ENCODE measurements around the gene TYW1. TPM values are rescaled to one million over a fixed set of nuclear protein-coding genes. Genes with fewer than 3 reads are reported as not detected.
"Not testable (repeated sequence)": the region's sequence is repeated elsewhere in the genome, so short reads cannot be mapped to it uniquely, and the experiment has no call there.

The TYW1 gene
- total RNA-seq, 1 donor, result 17.4 TPM

DNA sequence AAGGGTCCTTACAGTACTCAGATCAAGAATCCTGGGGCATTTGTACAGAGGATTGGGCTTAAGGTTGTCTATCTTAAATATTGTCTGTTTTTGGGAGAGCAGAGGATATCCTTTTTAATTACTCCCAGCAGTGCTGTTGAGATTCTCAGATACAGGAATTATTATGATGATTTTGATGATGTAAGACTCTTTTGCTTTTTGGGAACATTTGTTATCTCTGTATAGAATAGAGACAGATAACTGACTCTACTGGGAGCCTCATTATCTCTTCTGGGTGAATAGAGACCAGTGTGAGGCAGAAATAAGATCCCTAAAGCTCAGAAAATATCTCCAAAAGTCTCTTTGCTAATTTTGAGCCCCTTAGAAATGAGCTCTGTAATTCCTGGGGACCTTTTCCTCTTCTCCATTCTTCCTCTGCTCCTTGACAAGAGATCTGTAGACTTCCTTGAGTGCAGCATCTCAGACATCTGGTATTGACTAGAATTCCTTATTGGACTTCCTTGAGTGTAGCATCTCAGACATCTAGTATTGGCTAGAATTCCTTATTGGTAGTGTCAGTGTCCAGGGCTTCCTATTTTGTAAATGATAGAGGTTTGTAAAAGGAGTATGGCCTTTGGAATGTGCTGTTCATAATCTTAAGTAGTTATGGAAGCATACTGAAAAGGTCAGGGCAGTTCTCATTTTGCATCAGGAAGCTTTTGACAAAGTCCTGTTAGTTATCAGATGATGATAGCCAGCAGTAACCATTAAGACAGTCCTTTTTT lies 118.0 kb downstream of the TYW1 start:
- H3K4me3 ChIP-seq (ENCODE audit: low read length); H3K4me1 ChIP-seq (ENCODE audit: insufficient read depth, low read length); H3K27me3 ChIP-seq (ENCODE audit: insufficient read depth, low read length); H3K9me3 ChIP-seq (ENCODE audit: low read depth, low read length): not testable (repeated sequence)

DNA sequence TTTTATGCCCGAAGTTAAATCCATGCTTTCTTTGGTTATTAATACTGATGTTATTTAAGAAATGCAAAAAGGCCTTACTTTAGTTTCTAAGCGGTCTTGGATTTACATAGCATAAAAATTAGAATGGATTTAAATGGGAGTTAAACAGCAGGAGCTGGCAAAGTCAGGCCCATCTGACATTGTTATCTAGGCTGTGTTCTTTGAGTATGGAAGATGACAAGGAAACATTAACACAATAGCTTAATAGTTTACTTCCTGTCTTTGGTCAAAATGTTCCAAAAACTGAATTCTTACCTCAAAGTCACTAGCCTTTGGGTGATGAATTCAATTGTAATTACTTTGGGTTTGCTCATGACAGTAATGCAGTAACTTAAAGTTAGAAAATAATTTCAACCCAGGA lies 123.9 kb downstream of the TYW1 start:
- not testable (repeated sequence) for H3K9me3 ChIP-seq (ENCODE audit: low read depth, low read length); H3K4me3 ChIP-seq (ENCODE audit: low read length); H3K27me3 ChIP-seq (ENCODE audit: insufficient read depth, low read length); H3K4me1 ChIP-seq (ENCODE audit: insufficient read depth, low read length)

DNA sequence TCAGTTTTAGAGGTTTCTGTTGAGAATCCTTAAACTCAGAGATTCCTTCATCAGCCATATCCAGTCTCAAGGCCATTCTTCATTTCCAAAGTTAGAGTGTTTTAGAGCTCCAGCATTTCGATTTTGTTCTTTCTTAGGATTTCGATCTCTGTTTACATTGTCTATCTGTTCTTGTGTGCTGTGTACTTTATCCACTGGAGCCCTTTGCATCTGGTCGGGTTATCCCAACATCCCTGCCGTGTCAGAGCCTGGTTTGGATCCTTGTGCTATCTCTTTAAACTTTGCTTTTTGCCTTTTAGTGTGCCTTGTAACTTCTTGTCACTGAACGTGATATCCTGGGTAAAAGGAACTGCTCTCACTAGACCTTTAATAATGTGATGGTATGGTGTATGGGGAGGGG lies 131.6 kb downstream of the TYW1 start:
- not testable (repeated sequence) for H3K27me3 ChIP-seq (ENCODE audit: insufficient read depth, low read length); H3K4me3 ChIP-seq (ENCODE audit: low read length); H3K9me3 ChIP-seq (ENCODE audit: low read depth, low read length)
- peaks cover 14% of the 10 kb centered on the region for H3K4me1 ChIP-seq (ENCODE audit: insufficient read depth, low read length)

DNA sequence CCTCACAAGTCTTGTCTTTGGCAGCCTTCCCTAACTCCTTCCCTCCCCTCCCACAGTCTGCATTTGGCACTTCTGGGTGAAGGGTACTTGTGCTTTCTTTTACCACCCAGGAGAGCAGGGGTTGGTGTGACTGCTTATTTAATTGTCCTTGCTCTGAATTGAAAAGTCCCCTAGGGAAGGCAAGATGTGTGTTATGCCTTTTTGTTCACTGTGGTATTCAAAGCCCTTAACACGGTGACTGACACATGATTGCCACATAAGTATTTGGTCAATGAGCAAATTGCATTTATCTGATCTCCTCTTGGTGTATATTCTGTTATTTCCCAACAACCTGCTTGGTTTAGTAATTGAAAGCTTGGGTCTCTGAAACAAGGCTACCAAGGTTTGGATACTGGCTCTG lies 134.1 kb downstream of the TYW1 start:
- not testable (repeated sequence) for H3K27me3 ChIP-seq (ENCODE audit: insufficient read depth, low read length); H3K4me3 ChIP-seq (ENCODE audit: low read length); H3K9me3 ChIP-seq (ENCODE audit: low read depth, low read length)
- peaks cover 14% of the 10 kb centered on the region for H3K4me1 ChIP-seq (ENCODE audit: insufficient read depth, low read length)

DNA sequence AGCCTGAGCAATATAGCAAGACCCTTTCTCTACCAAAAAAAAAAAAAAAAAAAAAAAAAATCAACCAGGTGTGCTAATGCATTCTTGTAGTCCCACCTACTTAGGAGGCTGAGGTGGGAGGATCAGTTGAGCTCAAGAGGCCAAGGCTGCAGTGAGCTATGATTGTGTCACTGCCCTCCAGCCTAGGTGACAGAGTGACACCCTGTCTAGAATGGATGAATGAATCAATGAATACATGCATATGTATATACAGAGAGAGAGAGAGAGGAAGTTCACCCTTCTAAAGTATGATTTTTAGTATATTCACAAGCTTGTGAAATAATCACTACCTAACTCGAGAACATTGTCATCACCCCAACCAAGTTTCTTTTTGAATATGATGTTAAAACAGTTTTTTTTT lies 138.3 kb downstream of the TYW1 start:
- not testable (repeated sequence) for H3K4me1 ChIP-seq (ENCODE audit: insufficient read depth, low read length); H3K4me3 ChIP-seq (ENCODE audit: low read length); H3K9me3 ChIP-seq (ENCODE audit: low read depth, low read length); H3K27me3 ChIP-seq (ENCODE audit: insufficient read depth, low read length)

DNA sequence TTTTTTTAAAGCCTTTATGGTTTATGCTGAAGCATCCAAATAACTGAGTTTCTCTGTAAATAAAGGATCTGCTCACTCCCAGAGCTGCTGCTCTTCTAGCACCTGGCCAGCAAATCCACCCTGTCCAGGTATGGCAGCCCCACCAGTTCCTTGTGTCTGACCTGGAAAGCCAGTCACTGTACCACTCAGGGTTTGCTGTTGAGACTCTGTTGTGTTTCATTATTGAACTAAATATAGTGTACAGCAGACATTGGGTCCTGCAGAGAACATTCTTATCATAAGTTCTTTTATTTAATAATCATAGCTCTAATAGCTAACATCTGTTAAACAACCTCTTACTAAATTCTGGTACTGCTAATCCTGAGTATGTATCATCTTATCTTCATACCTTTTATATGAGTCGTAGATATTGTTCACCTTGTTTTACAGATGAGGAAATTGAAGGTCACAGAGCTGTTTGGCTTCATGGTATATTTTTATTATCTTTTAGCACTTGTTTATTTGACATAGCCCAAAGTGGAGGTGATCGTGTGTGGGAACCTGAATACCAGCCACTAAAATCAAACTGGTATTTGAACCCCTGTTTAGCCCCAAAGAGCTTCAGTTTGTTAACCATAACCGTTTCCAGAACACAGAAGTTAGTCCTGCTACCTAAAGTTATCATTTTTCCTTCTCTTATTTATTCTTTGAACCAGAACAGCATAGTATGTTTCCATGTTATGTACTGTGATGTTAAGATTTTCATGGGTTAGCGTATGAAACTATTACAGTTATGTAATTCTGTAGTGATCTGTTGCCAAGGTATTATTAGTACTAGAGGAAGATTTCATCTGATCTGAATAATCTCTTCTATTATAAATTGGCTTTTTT lies 139.2 kb downstream of the TYW1 start:
- H3K4me3 ChIP-seq (ENCODE audit: low read length); H3K4me1 ChIP-seq (ENCODE audit: insufficient read depth, low read length); H3K9me3 ChIP-seq (ENCODE audit: low read depth, low read length); H3K27me3 ChIP-seq (ENCODE audit: insufficient read depth, low read length): not testable (repeated sequence)

DNA sequence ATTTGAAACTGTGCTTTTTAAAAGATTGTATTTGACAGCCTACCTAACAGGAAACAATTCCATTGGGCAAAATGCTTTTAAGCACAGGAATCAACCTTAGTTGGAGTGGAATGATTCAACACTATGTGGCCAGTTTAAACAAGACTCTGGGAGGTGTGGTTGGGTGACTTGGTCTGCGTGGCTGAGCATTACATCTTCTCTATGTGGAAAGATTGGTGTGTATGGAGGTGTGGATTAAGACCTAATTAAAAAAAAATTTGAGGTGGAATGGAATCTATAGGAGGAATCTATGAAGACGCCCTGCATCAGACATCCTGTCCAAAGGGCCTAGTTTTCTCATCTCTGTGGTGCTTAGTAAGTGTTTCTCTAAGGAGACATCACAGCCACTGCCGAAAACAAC lies 140.9 kb downstream of the TYW1 start:
- not testable (repeated sequence) for H3K27me3 ChIP-seq (ENCODE audit: insufficient read depth, low read length); H3K4me1 ChIP-seq (ENCODE audit: insufficient read depth, low read length); H3K9me3 ChIP-seq (ENCODE audit: low read depth, low read length); H3K4me3 ChIP-seq (ENCODE audit: low read length)

DNA sequence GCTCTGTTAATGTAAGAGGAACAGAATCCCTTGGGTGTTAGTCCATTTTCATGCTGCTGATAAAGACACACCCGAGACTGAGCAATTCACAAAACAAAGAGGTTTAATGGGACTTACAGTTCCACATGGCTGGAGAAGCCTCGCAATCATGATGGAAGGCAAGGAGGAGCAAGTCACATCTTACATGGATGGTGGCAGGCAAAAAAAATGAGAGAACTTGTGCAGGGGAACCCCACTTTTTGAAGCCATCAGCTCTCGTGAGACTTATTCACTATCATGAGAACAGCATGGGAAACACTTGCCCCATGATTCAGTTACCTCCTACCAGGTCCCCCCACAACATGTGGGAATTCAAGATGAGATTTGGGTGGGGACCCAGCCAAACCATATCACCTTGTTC lies 143.2 kb downstream of the TYW1 start:
- not testable (repeated sequence) for H3K4me1 ChIP-seq (ENCODE audit: insufficient read depth, low read length); H3K4me3 ChIP-seq (ENCODE audit: low read length); H3K27me3 ChIP-seq (ENCODE audit: insufficient read depth, low read length)

DNA sequence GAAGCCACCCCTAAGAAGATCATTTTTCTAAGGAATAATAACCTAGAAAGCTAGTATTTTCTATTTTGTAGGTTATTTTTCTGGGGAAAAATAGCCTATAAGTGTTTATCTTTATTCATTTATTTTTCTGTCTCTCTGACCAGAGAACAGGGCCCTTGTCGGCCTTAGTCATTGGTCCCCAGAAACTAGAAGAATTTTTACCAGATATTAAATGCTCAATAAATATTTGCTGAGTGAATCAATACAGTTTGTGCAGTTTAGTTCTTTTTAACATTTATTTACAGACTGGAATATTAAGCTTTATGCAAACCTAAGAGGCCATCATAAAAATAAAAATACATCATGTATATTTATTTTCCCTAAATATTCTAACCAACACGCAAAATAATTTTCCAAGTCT lies 144.4 kb downstream of the TYW1 start:
- H3K9me3 ChIP-seq (ENCODE audit: low read depth, low read length); H3K27me3 ChIP-seq (ENCODE audit: insufficient read depth, low read length); H3K4me3 ChIP-seq (ENCODE audit: low read length); H3K4me1 ChIP-seq (ENCODE audit: insufficient read depth, low read length): not testable (repeated sequence)

More for the DNA sequence above, 143.2 kb downstream of the TYW1 start:
- not testable (repeated sequence) for H3K9me3 ChIP-seq (ENCODE audit: low read depth, low read length)

DNA sequence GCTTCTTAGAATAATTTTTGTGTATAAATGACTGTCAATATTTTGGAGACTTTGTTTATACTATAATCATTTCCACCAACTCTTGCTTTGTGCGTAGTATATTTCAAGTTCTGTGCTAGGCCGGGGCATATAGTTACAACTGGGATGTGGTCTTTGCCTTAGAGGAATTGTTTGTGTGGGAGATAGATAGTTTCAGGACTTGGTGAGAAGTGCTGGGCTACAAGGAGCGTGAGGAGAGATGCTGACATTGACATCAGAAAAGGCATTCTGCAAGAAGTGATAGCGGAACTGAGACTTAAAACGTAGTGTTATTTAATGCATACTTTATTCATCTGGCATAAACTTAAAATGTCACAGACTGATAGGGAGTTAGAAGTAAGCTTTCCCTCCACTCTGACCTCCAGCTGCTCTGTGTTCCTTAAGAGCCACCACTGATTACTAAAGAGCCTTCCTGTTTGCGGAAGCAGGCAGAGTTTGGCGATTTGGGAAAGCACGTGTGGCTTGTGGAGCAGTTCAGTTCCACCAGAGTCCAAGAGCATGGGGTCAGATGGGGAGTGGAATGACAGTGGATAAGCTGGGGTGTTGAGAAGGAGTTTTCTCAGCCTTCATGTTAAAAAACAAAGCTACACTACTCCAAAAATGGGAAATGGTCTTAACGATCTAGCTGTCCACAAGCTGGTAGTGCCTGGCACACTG lies 146.6 kb downstream of the TYW1 start:
- not testable (repeated sequence) for H3K27me3 ChIP-seq (ENCODE audit: insufficient read depth, low read length); H3K4me3 ChIP-seq (ENCODE audit: low read length); H3K4me1 ChIP-seq (ENCODE audit: insufficient read depth, low read length); H3K9me3 ChIP-seq (ENCODE audit: low read depth, low read length)

DNA sequence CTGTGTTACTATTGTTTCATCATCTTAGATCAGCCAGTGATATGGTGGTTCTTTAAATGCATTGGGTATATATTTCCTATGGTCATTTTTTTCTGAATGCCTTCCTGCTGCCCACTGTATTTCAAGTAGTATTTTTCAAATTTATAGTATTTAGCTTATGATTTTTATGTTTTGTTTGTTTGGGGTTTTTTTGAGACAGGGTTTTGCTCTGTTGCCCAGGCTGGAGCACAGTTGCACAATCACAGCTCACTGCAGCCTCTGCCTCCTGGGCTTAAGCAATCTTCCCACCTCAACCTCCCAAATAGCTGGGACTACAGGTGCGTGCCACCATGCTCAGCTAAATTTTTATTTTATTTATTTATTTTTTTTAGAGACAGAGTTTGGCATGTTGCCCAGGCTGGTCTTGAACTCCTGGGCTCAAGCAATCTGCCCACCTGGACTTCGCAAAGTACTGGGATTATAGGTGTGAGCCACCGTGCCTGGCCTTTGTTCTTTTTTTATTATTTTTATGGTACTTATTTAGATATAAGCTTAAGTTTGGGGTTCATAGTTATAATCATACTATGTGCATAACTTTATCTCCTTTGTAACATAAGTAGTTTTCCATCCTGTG lies 149.1 kb downstream of the TYW1 start:
- not testable (repeated sequence) for H3K4me1 ChIP-seq (ENCODE audit: insufficient read depth, low read length); H3K27me3 ChIP-seq (ENCODE audit: insufficient read depth, low read length); H3K9me3 ChIP-seq (ENCODE audit: low read depth, low read length); H3K4me3 ChIP-seq (ENCODE audit: low read length)

DNA sequence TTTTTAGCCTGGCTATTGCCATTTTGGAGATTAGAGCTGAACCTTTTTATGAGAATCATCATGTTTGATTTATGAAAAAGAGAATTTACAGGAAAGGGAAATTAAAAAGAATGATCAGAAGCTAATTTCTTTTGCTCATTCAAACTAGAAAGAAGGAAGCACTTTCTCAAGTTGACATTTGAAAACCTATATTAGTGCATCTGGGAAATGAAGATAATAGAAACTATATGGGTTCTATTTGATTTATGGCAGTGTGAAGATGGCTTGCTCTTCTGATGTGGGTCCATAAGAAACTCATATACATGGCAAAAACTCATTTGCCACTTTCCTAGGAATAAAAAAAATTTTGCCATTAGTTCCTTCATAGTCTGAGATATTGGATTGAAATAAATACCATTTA lies 152.5 kb downstream of the TYW1 start:
- H3K4me3 ChIP-seq (ENCODE audit: low read length); H3K9me3 ChIP-seq (ENCODE audit: low read depth, low read length); H3K27me3 ChIP-seq (ENCODE audit: insufficient read depth, low read length); H3K4me1 ChIP-seq (ENCODE audit: insufficient read depth, low read length): not testable (repeated sequence)

DNA sequence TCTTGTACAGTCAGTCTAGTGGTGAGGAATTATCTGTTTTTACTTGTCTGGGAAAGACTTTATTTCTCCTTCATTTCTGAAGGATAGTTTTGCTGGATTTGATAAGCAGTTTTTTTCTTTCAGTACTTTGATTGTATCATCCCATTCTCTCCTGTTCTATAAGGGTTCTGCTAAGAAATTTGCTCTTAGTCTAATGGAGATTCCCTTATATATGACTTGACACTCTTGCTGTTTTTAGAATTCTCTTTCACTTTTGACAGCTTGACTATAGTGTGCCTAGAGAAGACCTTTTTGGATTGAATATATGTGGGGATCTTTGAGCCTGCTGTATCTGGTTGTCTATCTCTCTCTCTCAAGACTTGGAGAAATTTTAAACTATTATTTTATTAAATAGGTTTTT lies 157.7 kb downstream of the TYW1 start:
- H3K27me3 ChIP-seq (ENCODE audit: insufficient read depth, low read length); H3K4me1 ChIP-seq (ENCODE audit: insufficient read depth, low read length); H3K9me3 ChIP-seq (ENCODE audit: low read depth, low read length); H3K4me3 ChIP-seq (ENCODE audit: low read length): not testable (repeated sequence)

DNA sequence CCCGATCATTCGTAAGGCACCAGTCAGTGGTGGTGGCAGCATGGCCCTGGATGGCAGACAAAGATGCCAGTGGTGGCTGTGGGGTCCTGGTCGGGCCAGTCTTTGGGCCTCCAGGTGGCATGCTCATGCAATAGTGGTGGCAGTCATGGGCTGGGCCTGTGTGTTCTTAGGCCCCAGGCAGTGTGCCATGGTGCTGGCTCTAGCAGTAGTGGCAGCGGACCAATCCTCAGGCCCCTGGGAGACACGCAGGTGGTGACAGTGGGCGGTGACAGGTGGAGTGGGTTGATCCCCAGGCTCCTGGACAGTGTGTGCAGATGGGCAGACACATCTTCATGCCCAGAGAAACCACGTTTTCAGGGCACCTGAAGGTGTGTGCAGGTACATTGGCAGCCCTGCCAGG lies 159.4 kb downstream of the TYW1 start:
- not testable (repeated sequence) for H3K4me1 ChIP-seq (ENCODE audit: insufficient read depth, low read length); H3K4me3 ChIP-seq (ENCODE audit: low read length); H3K9me3 ChIP-seq (ENCODE audit: low read depth, low read length); H3K27me3 ChIP-seq (ENCODE audit: insufficient read depth, low read length)

DNA sequence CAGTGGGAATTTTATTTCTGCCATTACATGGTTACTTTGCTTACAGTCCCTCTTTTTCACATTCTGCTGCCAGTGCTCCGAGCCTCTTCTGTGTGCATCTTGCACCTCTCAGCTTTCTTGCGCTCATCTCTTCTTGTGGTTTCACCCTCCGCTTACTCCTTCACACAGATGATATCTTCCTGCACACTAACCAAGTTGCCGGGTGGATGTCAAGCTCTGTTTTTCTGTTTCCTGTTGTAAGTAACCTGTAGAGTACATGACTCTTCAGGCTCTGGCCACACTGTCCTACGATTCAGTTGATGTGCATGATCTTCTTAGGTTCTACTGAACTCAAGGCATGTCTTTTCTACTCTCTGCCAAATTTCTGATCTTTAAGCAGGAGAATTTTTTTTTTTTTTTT lies 166.7 kb downstream of the TYW1 start:
- not testable (repeated sequence) for H3K4me1 ChIP-seq (ENCODE audit: insufficient read depth, low read length); H3K9me3 ChIP-seq (ENCODE audit: low read depth, low read length); H3K4me3 ChIP-seq (ENCODE audit: low read length); H3K27me3 ChIP-seq (ENCODE audit: insufficient read depth, low read length)
